ENCODE results near the gene MED13L. TPM values are rescaled to one million over a fixed set of nuclear protein-coding genes. Genes with fewer than 3 reads are reported as not detected.

The MED13L gene
- total RNA-seq, 1 experiment from 2014 or later, result 89.0 TPM

GRCh38 chr12:115918763-115919162 is 358.7 kb downstream of the MED13L start:
- intact Hi-C loops (cut with micrococcal nuclease; ENCODE audit: unreplicated experiment), result no loop called here
- Mint-ChIP-seq H3K36me3 (ENCODE audit: insufficient read depth, unreplicated experiment) (no peaks in the 10 kb centered on the region), H3K4me3 (ENCODE audit: low read depth, unreplicated experiment) (no peak overlapping the region), H3K9me3 (ENCODE audit: low read depth, unreplicated experiment) (peaks cover 3% of the 10 kb centered on the region), H3K4me1 (ENCODE audit: low read depth, unreplicated experiment) (no peaks in the 10 kb centered on the region), H3K27me3 (ENCODE audit: unreplicated experiment) (peaks cover 77% of the 10 kb centered on the region), H3K27ac (ENCODE audit: unreplicated experiment) (no peak overlapping the region)
- CTCF ChIA-PET, result interaction anchor here (0.6 to 1.7 kb wide), 5 partner anchors 28 to 1258 kb away, joined by 3 to 7 read pairs (median 3); partner anchors contain the start of gene TBX3
- TF ChIP-seq CTCF (IDR thresholded peaks at IDR 0.05; ENCODE audit: unreplicated experiment), result no peak
- BruUV-seq (replicated peaks), result no TSS peak
- DNase-seq, result no peak

- Mint-ChIP-seq H3K4me1 (ENCODE audit: low read depth, unreplicated experiment) (no peaks in the 10 kb centered on the region), H3K27me3 (ENCODE audit: unreplicated experiment) (peaks cover 80% of the 10 kb centered on the region), H3K4me3 (ENCODE audit: low read depth, unreplicated experiment) (peak overlapping the region; percentile 60), H3K27ac (ENCODE audit: unreplicated experiment) (no peak overlapping the region), H3K36me3 (ENCODE audit: insufficient read depth, unreplicated experiment) (no peaks in the 10 kb centered on the region), H3K9me3 (ENCODE audit: low read depth, unreplicated experiment) (peaks cover 1% of the 10 kb centered on the region)
- CTCF ChIA-PET, result interaction anchor here (1.1 to 1.7 kb wide), 3 partner anchors 44 to 50 kb away, joined by 3 to 6 read pairs (median 4); no protein-coding TSS in a partner anchor
- no TSS peak for BruUV-seq (replicated peaks)
- intact Hi-C loops (cut with micrococcal nuclease; ENCODE audit: unreplicated experiment), result loop anchor here (1.0 kb wide), 4 partner anchors 50 to 1937 kb away; no protein-coding TSS in a partner anchor
- DNase-seq, result peak; percentile 91
- peak; percentile 98 for TF ChIP-seq CTCF (IDR thresholded peaks at IDR 0.05; ENCODE audit: unreplicated experiment)
Measured at GRCh38 chr12:115916910-115917668, 360.4 kb downstream of the MED13L start.

- Mint-ChIP-seq H3K27ac (ENCODE audit: unreplicated experiment) (no peak overlapping the region), H3K27me3 (ENCODE audit: unreplicated experiment) (peaks cover 68% of the 10 kb centered on the region), H3K4me3 (ENCODE audit: low read depth, unreplicated experiment) (no peak overlapping the region), H3K4me1 (ENCODE audit: low read depth, unreplicated experiment) (no peaks in the 10 kb centered on the region), H3K36me3 (ENCODE audit: insufficient read depth, unreplicated experiment) (no peaks in the 10 kb centered on the region), H3K9me3 (ENCODE audit: low read depth, unreplicated experiment) (no peaks in the 10 kb centered on the region)
- intact Hi-C loops (cut with micrococcal nuclease; ENCODE audit: unreplicated experiment), result no loop called here
- no peak for TF ChIP-seq CTCF (IDR thresholded peaks at IDR 0.05; ENCODE audit: unreplicated experiment)
- DNase-seq, result no peak
- no TSS peak for BruUV-seq (replicated peaks)
- CTCF ChIA-PET, result no interaction called here
Measured at GRCh38 chr12:115914122-115914521, 363.4 kb downstream of the MED13L start.

- TF ChIP-seq CTCF (IDR thresholded peaks at IDR 0.05; ENCODE audit: unreplicated experiment), result no peak
- H3K4me3 Mint-ChIP-seq (ENCODE audit: low read depth, unreplicated experiment), result no peak overlapping the region
- CTCF ChIA-PET, result no interaction called here
- intact Hi-C loops (cut with micrococcal nuclease; ENCODE audit: unreplicated experiment), result no loop called here
- H3K4me1 Mint-ChIP-seq (ENCODE audit: low read depth, unreplicated experiment), result no peaks in the 10 kb centered on the region
- peaks cover 51% of the 10 kb centered on the region for H3K27me3 Mint-ChIP-seq (ENCODE audit: unreplicated experiment)
- H3K9me3 Mint-ChIP-seq (ENCODE audit: low read depth, unreplicated experiment), result no peaks in the 10 kb centered on the region
- no peak for DNase-seq
- no peaks in the 10 kb centered on the region for H3K36me3 Mint-ChIP-seq (ENCODE audit: insufficient read depth, unreplicated experiment)
- H3K27ac Mint-ChIP-seq (ENCODE audit: unreplicated experiment), result no peak overlapping the region
- no TSS peak for BruUV-seq (replicated peaks)
Measured at GRCh38 chr12:115912440-115912839, 365.1 kb downstream of the MED13L start.
